GM10266 (cell line): Measurements from ENCODE around the gene PLBD2.

Source experiments
- DNase-seq: peaks from one replicate; pipeline ENCODE4 v3.0.0; 2012; ENCODE audit errors: extremely low spot score
- CTCF ChIP-seq: IDR thresholded peaks from 2 replicates; pipeline ENCODE4 v1.5.1; 2012; ENCODE audit warnings: mild to moderate bottlenecking, low read depth; ENCODE audit not compliant: control insufficient read depth, insufficient read depth; ENCODE audit errors: missing control alignments

The PLBD2 gene

DNA sequence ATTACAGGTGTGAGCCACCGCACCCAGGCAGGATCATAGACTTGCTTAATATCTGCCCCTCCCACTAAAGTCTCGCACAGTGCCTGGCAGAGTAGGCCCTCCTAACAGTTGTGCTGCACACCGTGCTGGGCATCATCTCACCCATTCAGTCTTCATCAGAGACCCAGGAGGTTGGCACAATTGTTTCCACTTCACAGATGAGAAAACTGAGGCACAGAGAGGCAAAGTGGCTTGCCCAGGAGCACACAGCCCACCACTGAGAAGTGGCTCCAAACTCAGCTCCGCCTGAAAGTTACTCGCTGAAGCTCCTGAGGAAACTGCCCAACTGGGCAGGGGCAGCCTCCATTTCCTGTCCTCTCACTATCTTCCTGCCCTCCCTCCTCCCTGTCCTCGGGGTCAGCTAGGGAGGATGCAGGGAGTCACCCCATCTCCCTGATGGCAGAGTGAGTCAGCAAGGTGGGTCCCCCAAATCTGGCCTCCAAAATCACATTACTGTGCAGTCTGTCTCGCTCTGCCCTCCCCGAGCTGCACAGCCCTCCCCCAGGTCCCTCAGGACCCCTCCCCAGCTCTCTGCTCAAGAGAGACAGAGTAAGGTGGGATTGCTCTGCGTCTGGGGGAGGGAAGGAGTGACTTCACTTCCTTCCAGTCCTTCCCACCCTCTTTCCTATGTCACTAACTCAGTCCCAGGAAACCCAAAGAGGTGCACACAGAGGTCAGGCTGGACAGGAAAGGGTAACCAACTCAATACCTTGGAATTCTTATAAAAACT, 29.2 kb upstream of the PLBD2 start:
- DNase-seq, result no peak
- no peak for TF ChIP-seq CTCF

DNA sequence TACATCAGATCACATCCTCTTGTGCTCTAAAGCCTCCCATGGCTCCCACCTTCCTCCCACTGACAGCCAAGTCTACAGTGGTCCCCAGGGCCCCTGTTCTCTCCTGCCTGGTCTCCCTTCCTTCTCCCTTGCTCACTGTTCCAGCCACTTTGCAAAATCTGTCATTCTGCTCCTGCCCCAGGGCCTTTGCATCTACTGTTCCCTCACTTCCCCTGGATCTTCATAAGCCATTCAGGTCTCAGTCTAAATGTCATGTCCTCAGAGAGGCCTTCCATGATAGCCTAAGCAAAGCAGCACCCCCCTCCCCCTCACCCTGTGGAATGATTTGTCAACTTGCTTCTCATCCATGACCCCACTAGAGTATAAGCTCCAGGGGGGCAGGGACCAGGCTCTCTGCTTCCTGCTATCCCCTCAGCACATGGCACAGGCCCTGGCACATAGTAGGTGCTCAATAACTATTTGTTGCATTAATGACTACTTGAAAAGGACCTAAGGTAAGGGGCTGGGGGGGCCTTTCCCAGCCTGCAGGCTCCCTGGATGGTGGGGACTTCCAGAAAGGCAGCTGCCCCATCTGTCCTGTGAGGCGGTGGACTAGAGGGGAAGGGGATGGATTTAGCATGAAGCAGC, 28.5 kb upstream of the PLBD2 start:
- TF ChIP-seq CTCF, result no peak
- no peak for DNase-seq

GRCh38 chr12:113330505-113330904, 27.9 kb upstream of the PLBD2 start:
- TF ChIP-seq CTCF, result no peak
- DNase-seq, result no peak

GRCh38 chr12:113332688-113333417, 25.5 kb upstream of the PLBD2 start:
- DNase-seq, result no peak
- TF ChIP-seq CTCF, result no peak

- no peak for TF ChIP-seq CTCF
- no peak for DNase-seq
Observed at GRCh38 chr12:113333418-113333750, 25.0 kb upstream of the PLBD2 start.

- DNase-seq, result no peak
- no peak for TF ChIP-seq CTCF
Observed at GRCh38 chr12:113333877-113334785, 24.3 kb upstream of the PLBD2 start.
